Astrocyte of the spinal cord (primary cell): Measurements from ENCODE around the gene RCBTB1.
"Not testable (repeated sequence)": the region's sequence is repeated elsewhere in the genome, so short reads cannot be mapped to it uniquely, and the experiment has no call there.

Source experiments
- DNase-seq: peaks from one replicate; pipeline ENCODE4 v3.0.0; 2011; ENCODE audit warnings: low read depth, low spot score
- H3K4me3 ChIP-seq: 2 replicates; pipeline ENCODE4 v1.5.1; 2011; ENCODE audit warnings: low read depth, mild to moderate bottlenecking, low read length, moderate library complexity
- CTCF ChIP-seq: IDR thresholded peaks from 2 replicates; pipeline ENCODE4 v1.5.1; 2012; ENCODE audit warnings: low read depth, mild to moderate bottlenecking, low read length, inconsistent platforms
- in situ Hi-C: cut with HindIII; loops from 2 replicates; pipeline ENCODE4 v1.10.0; 2017; ENCODE audit warnings: low sequenced_read_pairs

Gene RCBTB1

GRCh38 chr13:49569993-49570689 is 15.2 kb downstream of the RCBTB1 start:
- no peak for DNase-seq
- in situ Hi-C loops = no loop called here
- TF ChIP-seq CTCF = no peak
- no peak overlapping the region for H3K4me3 ChIP-seq

- TF ChIP-seq CTCF = no peak
Measured at GRCh38 chr13:49567491-49567890, 17.9 kb downstream of the RCBTB1 start.

GRCh38 chr13:49566461-49566860 is 18.9 kb downstream of the RCBTB1 start:
- TF ChIP-seq CTCF = no peak
- H3K4me3 ChIP-seq = no peak overlapping the region
- DNase-seq = no peak
- in situ Hi-C loops = no loop called here

More at GRCh38 chr13:49567491-49567890, 17.9 kb downstream of the RCBTB1 start:
- no peak for DNase-seq
- no peak overlapping the region for H3K4me3 ChIP-seq
- in situ Hi-C loops = no loop called here

GRCh38 chr13:49565461-49565860 is 19.9 kb downstream of the RCBTB1 start:
- H3K4me3 ChIP-seq, DNase-seq, in situ Hi-C loops: not testable (repeated sequence)

GRCh38 chr13:49563516-49563915 is 21.8 kb downstream of the RCBTB1 start:
- DNase-seq = no peak
- H3K4me3 ChIP-seq = no peak overlapping the region
- no peak for TF ChIP-seq CTCF
- in situ Hi-C loops = no loop called here

- no peak overlapping the region for H3K4me3 ChIP-seq
- in situ Hi-C loops = no loop called here
- DNase-seq = no peak
- TF ChIP-seq CTCF = no peak
Measured at GRCh38 chr13:49561062-49561410, 24.3 kb downstream of the RCBTB1 start.

- DNase-seq = peak; percentile 47
- in situ Hi-C loops = no loop called here
- H3K4me3 ChIP-seq = no peak overlapping the region
- peak; percentile 39 for TF ChIP-seq CTCF
Measured at GRCh38 chr13:49560270-49561061, 24.9 kb downstream of the RCBTB1 start.
